Lower leg skin (tissue), 3 donors: ENCODE results near the gene PACS1.

ENCODE experiments used
- CTCF ChIP-seq, 3 donors: fragments of 450-650 bp; IDR thresholded peaks; one replicate each; pipeline ENCODE4 v1.5.1; 2016; ENCODE audit warnings: antibody characterized with exemption in 3 of 3, mild to moderate bottlenecking in 3 of 3, moderate library complexity in 2 of 3
- POLR2A ChIP-seq, 2 donors: fragments of 450-650 bp; IDR thresholded peaks; one replicate each; pipeline ENCODE4 v1.6.1; 2016 to 2017; ENCODE audit warnings: antibody characterized with exemption in 2 of 2, mild to moderate bottlenecking in 1 of 2, moderate library complexity in 1 of 2

DNA sequence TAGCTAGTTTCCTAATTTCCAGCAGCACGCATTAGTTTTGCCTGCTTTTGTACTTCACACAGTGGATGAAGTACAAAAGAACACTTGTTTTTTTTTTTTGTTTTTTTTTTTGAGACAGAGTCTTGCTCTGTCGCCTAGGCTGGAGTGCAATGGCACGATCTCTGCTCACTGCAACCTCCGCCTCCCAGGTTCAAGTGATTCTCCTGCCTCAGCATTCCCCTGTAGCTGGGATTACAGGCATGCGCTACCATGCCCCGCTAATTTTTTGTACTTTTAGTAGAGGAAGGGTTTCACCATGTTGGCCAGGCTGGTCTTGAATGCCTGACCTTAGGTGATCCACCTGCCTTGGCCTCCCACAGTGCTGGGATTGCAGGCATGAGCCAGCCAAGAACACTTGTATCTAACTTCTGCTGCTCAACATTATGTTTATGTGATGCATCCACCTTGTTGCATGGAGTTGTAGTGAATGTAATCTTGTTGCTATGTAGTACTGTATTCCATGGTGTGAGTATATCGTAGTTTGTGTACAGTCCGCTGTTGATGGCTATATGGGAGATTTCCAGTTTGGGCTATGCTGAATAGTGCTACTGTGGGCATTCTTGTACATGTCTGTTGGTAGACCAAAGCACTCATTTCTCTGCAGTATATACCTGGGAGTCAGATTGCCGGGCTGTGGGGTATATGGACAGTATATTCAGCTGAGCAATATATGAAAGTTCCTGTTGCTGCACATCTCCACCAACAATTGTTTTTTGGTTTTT lies 17.3 kb downstream of the PACS1 start:
- no peak for TF ChIP-seq POLR2A (IDR thresholded peaks at IDR 0.05)
- no peak for TF ChIP-seq CTCF (IDR thresholded peaks at IDR 0.05)
